NCI-H82 (cell line): Measurements from ENCODE around the gene CLCN2.

Experiments used
- DNase-seq: peaks from one replicate; lab custom pipeline; 2025; lab: John Stamatoyannopoulos, UW

Gene CLCN2

DNA sequence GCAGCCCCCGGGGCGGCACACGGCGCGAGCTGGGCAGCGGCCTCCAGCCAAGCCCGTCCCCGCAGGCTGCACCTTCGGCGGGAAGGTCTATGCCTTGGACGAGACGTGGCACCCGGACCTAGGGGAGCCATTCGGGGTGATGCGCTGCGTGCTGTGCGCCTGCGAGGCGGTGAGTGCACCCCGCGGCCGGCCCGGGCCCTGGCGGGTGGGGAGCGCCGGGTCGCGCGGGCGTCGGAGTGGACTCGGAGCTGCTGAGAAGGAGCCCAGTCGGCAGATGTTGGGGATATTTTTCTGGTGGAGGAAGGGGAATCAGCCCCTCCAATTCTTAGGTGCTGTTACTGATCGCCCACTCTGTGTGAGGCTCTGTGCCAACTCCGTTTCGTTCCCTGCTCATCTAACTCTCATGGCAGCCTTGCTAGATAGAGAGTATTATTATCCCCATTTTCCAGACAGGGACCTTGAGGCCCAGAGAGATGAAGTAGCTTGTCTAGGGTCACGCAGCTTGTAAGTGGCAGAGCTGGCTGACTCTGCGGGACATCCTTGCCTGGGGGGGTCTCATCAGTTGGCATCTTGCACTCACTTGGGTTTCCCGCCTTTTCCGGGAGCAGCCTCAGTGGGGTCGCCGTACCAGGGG lies 19.3 kb upstream of the CLCN2 start:
- DNase-seq = no peak

DNA sequence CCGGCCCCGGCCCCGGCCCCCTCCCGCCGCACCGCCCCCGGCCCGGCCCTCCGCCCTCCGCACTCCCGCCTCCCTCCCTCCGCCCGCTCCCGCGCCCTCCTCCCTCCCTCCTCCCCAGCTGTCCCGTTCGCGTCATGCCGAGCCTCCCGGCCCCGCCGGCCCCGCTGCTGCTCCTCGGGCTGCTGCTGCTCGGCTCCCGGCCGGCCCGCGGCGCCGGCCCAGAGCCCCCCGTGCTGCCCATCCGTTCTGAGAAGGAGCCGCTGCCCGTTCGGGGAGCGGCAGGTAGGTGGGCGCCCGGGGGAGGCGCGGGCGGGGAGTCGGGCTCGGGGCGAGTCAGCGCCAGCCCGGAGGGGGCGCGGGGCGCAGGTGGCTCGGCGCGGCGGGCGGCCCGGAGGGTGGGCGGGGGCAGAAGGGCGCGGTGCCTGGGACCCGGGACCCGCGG lies 18.8 kb upstream of the CLCN2 start:
- DNase-seq = peak; percentile 79

GRCh38 chr3:184379358-184380184 lies 18.2 kb upstream of the CLCN2 start, which contains the start of gene CHRD:
CHRD (plus strand) TSS chr3:184380054; CDS start chr3:184380319, 265 bp downstream.
- no peak for DNase-seq

DNA sequence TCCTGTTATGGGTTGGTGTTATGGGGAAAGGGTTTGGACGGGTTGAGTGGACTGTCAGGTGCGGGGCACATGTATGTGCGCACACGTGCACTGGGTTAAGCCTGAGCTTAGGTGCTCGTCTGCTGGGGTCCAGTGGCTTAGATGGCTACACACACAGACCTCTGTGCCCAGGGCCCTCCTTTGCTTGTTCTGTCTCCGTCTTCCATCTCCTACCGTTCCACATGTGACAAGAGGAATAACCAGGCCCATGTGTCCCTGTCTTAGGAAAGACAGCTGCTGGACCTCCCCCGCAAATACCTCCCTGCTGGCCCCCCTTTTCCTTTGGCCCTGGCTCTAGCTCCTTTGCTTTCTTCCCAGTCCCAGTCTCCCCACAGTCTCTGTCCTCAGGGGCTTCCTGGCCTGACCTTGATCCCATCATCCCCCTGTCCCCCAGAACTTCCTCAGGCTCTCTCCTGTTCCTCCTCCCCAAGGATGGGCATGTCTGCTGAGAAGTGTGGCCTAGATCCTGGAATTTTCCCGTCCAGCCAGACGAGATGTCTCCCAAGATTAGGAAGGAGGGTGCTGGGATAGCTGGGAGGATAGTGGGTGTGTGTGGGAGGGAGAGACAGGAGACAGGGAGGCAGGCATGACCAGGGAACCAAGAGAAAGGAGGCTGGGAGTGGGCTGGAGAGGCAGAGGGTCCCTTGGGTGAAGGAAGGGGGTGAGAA lies 17.4 kb upstream of the CLCN2 start:
- DNase-seq = peak; percentile 45

- DNase-seq = peak; percentile 81
Measured at GRCh38 chr3:184377882-184378445, 16.6 kb upstream of the CLCN2 start, which contains the start of gene THPO. THPO (minus strand) TSS chr3:184378207; CDS start chr3:184376259, 1,948 bp downstream.

DNA sequence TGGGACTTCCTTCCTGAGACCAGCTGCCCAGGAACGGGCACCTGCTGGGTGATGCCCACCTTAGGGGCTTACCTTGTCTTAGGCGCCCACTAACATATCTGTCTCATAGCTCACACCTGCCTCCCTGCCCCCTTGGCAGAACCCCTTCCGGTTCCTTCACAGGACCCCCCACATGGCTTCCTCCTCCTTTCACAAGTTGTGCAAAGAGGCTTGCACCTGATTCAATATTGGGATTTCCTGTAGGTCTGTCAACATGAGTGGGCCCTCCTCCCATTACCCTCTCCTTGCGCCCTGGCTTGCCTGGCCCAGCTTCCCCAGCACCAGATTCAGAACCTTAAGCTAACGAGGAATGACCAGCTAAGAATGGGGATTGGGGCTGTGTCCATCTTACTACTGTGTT lies 16.0 kb upstream of the CLCN2 start:
- no peak for DNase-seq

DNA sequence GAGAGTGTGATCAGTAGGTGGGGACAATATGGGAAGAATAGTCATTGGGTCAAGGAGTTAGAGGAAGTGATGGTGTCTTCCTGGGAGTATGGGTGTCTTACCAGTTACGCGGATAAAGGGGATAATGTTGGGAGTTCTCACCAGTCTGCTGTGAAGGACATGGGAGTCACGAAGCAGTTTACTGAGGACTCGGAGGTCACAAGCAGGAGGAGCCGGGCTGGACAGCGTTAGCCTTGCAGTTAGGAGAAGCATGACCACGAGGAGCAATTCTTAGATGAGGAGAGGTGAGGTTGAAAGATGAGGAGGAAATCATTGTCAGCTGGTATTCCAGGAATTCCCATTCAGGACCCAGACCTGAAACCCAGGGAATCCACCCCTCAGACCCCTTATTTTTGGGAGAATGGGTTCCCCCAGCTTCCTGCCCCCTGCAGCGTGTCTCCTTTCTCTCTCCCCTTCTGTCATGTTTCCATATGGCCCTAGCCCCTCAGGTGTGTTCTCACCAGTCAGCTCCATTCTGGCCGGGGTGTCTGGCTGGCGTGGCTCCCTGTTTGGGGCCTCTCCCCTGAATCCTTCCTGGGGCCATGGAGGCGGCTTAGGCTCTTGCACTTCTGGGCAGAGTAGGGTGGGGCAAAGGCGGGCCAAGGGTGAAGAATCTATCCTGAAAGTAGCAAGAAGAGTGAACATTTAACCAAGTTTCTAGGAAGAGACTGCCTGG lies 14.5 kb upstream of the CLCN2 start:
- no peak for DNase-seq

DNA sequence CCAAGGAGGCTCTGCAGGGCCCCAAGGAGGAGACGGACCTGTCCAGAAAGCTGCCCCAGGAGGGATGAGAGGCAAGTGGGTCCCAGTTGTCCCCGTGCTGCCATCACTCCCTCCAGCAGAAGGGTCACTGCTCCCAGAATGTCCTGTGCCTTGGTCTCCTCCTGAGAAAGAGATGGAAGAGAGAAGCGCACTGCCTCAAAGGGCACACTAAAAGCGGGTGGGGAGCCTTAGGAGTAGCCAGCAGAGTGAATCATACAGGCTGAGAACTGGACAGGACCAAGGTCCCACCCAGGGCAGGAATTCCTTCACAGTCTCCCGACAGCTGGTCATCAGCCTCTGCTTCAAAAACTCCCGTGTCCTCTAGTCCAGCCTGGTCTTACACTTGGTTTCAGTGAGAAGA lies 12.0 kb upstream of the CLCN2 start:
- DNase-seq = no peak

DNA sequence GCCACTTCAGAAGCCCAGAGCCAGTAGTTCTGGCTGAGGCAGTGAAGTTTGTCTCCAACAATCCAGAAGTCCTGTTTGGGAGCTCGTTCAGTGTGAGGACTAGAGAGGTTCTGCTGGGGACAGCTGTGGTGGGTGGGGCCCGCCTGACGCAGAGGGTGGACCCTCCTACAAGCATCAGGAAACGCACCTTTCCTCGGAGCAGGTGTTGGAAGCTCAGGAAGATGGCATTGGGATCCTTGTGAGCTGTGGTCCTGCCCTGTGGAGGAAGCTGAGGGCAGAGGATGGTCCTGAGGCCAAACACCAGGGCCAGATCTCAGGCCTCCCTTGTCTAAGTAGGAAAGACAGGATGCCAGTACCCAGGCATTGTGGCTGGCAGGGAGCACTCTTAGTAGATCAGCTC lies 11.5 kb upstream of the CLCN2 start:
- no peak for DNase-seq

DNA sequence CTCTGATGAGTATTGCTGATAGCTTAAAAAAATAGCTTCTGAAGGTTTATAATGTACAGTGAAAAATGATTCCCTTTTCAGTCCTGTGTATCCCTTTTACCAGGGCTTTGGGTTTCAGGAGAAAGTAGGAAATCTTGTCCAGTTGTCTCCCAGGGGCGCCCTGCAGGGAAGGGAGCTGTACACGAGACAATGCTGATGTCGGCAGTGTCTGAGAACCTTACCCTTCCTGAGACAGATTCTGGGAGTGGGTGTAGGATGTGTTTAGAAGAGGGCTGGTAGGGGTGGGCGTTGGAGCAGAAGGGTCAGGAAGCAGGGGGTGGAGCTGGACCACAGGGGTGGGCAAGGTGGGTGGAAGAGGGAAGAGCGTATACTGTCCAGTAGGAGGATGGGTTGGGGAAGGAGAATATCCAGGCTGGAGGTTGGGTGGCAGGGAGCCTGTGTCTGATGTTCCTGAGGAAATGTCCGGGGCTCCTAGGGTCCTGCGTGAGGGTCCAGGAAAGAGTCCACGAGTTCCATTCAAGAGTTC lies 11.0 kb upstream of the CLCN2 start:
- DNase-seq = no peak

GRCh38 chr3:184371570-184372018 lies 10.2 kb upstream of the CLCN2 start:
- DNase-seq = peak; percentile 95

- DNase-seq = no peak
Measured at GRCh38 chr3:184368586-184369183, 7.3 kb upstream of the CLCN2 start.

- DNase-seq = no peak
Measured at GRCh38 chr3:184368116-184368515, 6.7 kb upstream of the CLCN2 start.

DNA sequence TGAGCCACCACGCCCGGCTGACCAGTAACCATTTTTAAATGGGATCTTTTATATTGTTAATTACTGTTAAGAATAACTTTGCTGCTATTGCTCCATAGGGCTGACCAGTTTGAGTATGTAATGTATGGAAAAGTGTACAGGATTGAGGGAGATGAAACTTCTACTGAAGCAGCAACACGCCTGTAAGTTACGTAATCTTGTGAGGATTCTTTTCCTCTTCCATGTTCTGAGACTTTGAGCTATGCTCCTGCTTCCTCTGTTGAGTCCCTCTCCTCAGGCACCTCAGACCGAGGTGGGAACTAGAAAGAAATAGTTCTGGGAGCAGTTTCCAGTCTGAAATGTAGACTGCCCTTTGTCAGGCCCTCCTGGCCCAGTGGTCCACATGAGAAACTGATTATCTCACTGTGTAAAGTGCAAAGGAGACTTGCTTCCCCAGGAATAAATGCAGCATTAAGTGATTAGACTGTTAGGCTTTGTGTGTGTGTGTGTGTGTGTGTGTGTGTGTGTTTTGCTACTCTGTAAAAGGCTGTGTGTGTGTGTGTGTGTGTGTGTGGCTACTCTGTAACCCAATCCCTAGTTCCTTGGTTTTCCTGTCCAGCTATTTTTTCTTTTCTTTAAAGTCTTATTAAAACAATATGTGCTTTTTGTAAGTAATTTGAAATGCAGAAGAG lies 5.3 kb upstream of the CLCN2 start:
- no peak for DNase-seq

GRCh38 chr3:184362668-184363546 lies 1.5 kb upstream of the CLCN2 start:
- peak; percentile 100 for DNase-seq

GRCh38 chr3:184361932-184362667 lies 695 bp upstream of the CLCN2 start:
- peak; percentile 93 for DNase-seq

GRCh38 chr3:184360929-184361531 lies 375 bp downstream of the CLCN2 start:
- DNase-seq = peak; percentile 53
